Effector memory CD4-positive, alpha-beta T cell (primary cell): ENCODE results near the gene CIC.

Experiments used
- DNase-seq, 3 donors: peaks; one replicate each; pipeline ENCODE4 v3.0.0-alpha.2; 2020
- H3K27ac ChIP-seq: 2 replicates; pipeline ENCODE4 v1.7.0; 2013; ENCODE audit warnings: mild to moderate bottlenecking, low read length, moderate library complexity; ENCODE audit not compliant: insufficient read depth, poor library complexity, severe bottlenecking
- H3K27me3 ChIP-seq: replicated peaks from 2 replicates; pipeline ENCODE4 v1.7.0; 2013; ENCODE audit warnings: mild to moderate bottlenecking, low read length; ENCODE audit not compliant: insufficient read depth, control insufficient read depth, poor library complexity, severe bottlenecking
- H3K36me3 ChIP-seq: 2 replicates; pipeline ENCODE4 v1.7.0; 2013; ENCODE audit warnings: mild to moderate bottlenecking, low read length, moderate library complexity; ENCODE audit not compliant: control insufficient read depth, insufficient read depth
- H3K4me1 ChIP-seq: 2 replicates; pipeline ENCODE4 v1.7.0; 2013; ENCODE audit warnings: low read length, mild to moderate bottlenecking; ENCODE audit not compliant: control insufficient read depth, insufficient read depth, poor library complexity, severe bottlenecking
- H3K4me3 ChIP-seq: 2 replicates; pipeline ENCODE4 v1.7.0; 2013; ENCODE audit warnings: low read length, low read depth, mild to moderate bottlenecking; ENCODE audit not compliant: insufficient read depth, poor library complexity, severe bottlenecking
- H3K9me3 ChIP-seq: 2 replicates; pipeline ENCODE4 v1.7.0; 2013; ENCODE audit warnings: mild to moderate bottlenecking, low read length, moderate library complexity; ENCODE audit not compliant: control insufficient read depth

CIC gene

GRCh38 chr19:42230571-42230970 lies 38.5 kb upstream of the CIC start:
- Histone ChIP-seq H3K4me1 (no peaks in the 10 kb centered on the region), H3K27ac (no peak overlapping the region), H3K4me3 (no peak overlapping the region), H3K9me3 (no peaks in the 10 kb centered on the region), H3K36me3 (peaks cover 73% of the 10 kb centered on the region), H3K27me3 (no peaks in the 10 kb centered on the region)
- no peak for DNase-seq

GRCh38 chr19:42232435-42232834 lies 36.6 kb upstream of the CIC start:
- H3K36me3 ChIP-seq = peaks cover 70% of the 10 kb centered on the region
- DNase-seq = no peak
- no peaks in the 10 kb centered on the region for H3K4me1 ChIP-seq
- no peaks in the 10 kb centered on the region for H3K27me3 ChIP-seq
- H3K27ac ChIP-seq = no peak overlapping the region
- no peaks in the 10 kb centered on the region for H3K9me3 ChIP-seq
- no peak overlapping the region for H3K4me3 ChIP-seq

- no peaks in the 10 kb centered on the region for H3K4me1 ChIP-seq
- H3K4me3 ChIP-seq = no peak overlapping the region
- peaks cover 70% of the 10 kb centered on the region for H3K36me3 ChIP-seq
- DNase-seq = no peak
- no peaks in the 10 kb centered on the region for H3K27me3 ChIP-seq
- no peak overlapping the region for H3K27ac ChIP-seq
- no peaks in the 10 kb centered on the region for H3K9me3 ChIP-seq
These were observed 35.9 kb upstream of the CIC start for GRCh38 chr19:42233106-42233505.

GRCh38 chr19:42233678-42234292 lies 35.3 kb upstream of the CIC start:
- Histone ChIP-seq H3K36me3 (peaks cover 70% of the 10 kb centered on the region), H3K4me1 (no peaks in the 10 kb centered on the region)

GRCh38 chr19:42234364-42234763 lies 34.7 kb upstream of the CIC start:
- no peak overlapping the region for H3K4me3 ChIP-seq
- no peaks in the 10 kb centered on the region for H3K4me1 ChIP-seq
- no peak overlapping the region for H3K27ac ChIP-seq
- peaks cover 76% of the 10 kb centered on the region for H3K36me3 ChIP-seq
- no peak for DNase-seq
- H3K27me3 ChIP-seq = no peaks in the 10 kb centered on the region
- no peaks in the 10 kb centered on the region for H3K9me3 ChIP-seq

More at GRCh38 chr19:42233678-42234292, 35.3 kb upstream of the CIC start:
- Histone ChIP-seq H3K27ac (no peak overlapping the region), H3K9me3 (no peaks in the 10 kb centered on the region), H3K27me3 (no peaks in the 10 kb centered on the region), H3K4me3 (no peak overlapping the region)
- DNase-seq = no peak

GRCh38 chr19:42235181-42235580 lies 33.9 kb upstream of the CIC start:
- no peak for DNase-seq
- Histone ChIP-seq H3K27ac (no peak overlapping the region), H3K36me3 (peaks cover 70% of the 10 kb centered on the region), H3K4me1 (no peaks in the 10 kb centered on the region), H3K4me3 (no peak overlapping the region), H3K27me3 (no peaks in the 10 kb centered on the region), H3K9me3 (no peaks in the 10 kb centered on the region)

GRCh38 chr19:42239544-42240220 lies 29.4 kb upstream of the CIC start:
- Histone ChIP-seq H3K27me3 (no peaks in the 10 kb centered on the region), H3K9me3 (no peaks in the 10 kb centered on the region), H3K4me1 (peaks cover 21% of the 10 kb centered on the region), H3K4me3 (no peak overlapping the region), H3K36me3 (peaks cover 29% of the 10 kb centered on the region), H3K27ac (peak overlapping the region; percentile 32)
- DNase-seq = no peak

GRCh38 chr19:42241279-42241678 lies 27.8 kb upstream of the CIC start:
- no peak for DNase-seq
- Histone ChIP-seq H3K4me1 (peaks cover 25% of the 10 kb centered on the region), H3K27ac (peak overlapping the region; percentile 82), H3K9me3 (no peaks in the 10 kb centered on the region), H3K27me3 (no peaks in the 10 kb centered on the region), H3K4me3 (peak overlapping the region; percentile 57), H3K36me3 (peaks cover 13% of the 10 kb centered on the region)

GRCh38 chr19:42242069-42242511 lies 27.0 kb upstream of the CIC start:
- DNase-seq = no peak
- H3K27ac ChIP-seq = peak overlapping the region; percentile 82
- no peaks in the 10 kb centered on the region for H3K9me3 ChIP-seq
- peaks cover 6% of the 10 kb centered on the region for H3K36me3 ChIP-seq
- no peaks in the 10 kb centered on the region for H3K27me3 ChIP-seq
- H3K4me3 ChIP-seq = peak overlapping the region; percentile 57
- H3K4me1 ChIP-seq = peaks cover 25% of the 10 kb centered on the region
